ENCODE data around the gene LPCAT2.

DNA sequence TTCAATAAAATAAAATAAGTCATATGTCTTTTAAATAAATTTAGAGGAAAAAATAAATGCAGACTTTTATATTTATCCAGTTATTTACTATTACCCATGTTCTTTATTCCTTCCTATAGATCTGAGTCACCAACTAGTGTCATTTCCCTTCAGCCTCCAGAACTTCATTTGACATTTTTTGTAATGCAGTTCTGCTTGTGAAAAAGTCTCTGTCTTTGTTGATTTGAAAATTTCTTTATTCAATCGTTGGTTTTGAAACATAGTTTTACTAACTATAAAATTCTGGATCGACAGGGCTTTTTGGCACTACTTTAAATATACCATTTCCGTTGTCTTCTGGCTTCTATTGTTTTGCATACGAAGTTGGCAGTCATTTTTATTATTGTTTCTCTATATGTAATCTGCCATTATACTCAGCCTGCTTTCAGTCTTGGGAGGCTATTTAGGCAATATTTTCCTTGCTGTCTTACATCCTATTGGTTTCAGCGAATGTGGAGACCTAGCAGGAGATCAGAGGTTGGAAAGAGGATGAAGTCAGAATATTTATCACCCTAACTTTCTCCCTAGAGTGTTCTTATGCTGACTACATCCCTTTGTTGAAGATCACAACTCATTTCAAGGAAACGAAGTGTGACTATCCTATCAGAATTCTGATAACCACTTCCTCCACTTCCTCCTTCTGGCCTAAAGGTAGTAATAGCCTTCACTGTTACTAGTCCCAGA, 104.9 kb downstream of the LPCAT2 start:
- TF ChIP-seq YY1 (IDR thresholded peaks at IDR 0.05) (no peak), GABPA (IDR thresholded peaks at IDR 0.05 in 1 of 2, conservative IDR thresholded peaks at IDR 0.05 in 1 of 2) (no peak), RAD21 (IDR thresholded peaks at IDR 0.05) (no peak), RXRA (IDR thresholded peaks at IDR 0.05) (no peak), JUND (IDR thresholded peaks at IDR 0.05) (no peak), SP1 (IDR thresholded peaks at IDR 0.05) (no peak), TAF1 (conservative IDR thresholded peaks at IDR 0.05) (no peak), FOXA1 (IDR thresholded peaks at IDR 0.05) (no peak), HNF4G (IDR thresholded peaks at IDR 0.05) (no peak), NR2F2 (IDR thresholded peaks at IDR 0.05) (no peak)
- TF ChIP-seq, protein P1, sequence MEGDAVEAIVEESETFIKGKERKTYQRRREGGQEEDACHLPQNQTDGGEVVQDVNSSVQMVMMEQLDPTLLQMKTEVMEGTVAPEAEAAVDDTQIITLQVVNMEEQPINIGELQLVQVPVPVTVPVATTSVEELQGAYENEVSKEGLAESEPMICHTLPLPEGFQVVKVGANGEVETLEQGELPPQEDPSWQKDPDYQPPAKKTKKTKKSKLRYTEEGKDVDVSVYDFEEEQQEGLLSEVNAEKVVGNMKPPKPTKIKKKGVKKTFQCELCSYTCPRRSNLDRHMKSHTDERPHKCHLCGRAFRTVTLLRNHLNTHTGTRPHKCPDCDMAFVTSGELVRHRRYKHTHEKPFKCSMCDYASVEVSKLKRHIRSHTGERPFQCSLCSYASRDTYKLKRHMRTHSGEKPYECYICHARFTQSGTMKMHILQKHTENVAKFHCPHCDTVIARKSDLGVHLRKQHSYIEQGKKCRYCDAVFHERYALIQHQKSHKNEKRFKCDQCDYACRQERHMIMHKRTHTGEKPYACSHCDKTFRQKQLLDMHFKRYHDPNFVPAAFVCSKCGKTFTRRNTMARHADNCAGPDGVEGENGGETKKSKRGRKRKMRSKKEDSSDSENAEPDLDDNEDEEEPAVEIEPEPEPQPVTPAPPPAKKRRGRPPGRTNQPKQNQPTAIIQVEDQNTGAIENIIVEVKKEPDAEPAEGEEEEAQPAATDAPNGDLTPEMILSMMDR (IDR thresholded peaks at IDR 0.05; ENCODE audit: low read depth, low read length, missing input control): no peak
- TF ChIP-seq, protein P2, sequence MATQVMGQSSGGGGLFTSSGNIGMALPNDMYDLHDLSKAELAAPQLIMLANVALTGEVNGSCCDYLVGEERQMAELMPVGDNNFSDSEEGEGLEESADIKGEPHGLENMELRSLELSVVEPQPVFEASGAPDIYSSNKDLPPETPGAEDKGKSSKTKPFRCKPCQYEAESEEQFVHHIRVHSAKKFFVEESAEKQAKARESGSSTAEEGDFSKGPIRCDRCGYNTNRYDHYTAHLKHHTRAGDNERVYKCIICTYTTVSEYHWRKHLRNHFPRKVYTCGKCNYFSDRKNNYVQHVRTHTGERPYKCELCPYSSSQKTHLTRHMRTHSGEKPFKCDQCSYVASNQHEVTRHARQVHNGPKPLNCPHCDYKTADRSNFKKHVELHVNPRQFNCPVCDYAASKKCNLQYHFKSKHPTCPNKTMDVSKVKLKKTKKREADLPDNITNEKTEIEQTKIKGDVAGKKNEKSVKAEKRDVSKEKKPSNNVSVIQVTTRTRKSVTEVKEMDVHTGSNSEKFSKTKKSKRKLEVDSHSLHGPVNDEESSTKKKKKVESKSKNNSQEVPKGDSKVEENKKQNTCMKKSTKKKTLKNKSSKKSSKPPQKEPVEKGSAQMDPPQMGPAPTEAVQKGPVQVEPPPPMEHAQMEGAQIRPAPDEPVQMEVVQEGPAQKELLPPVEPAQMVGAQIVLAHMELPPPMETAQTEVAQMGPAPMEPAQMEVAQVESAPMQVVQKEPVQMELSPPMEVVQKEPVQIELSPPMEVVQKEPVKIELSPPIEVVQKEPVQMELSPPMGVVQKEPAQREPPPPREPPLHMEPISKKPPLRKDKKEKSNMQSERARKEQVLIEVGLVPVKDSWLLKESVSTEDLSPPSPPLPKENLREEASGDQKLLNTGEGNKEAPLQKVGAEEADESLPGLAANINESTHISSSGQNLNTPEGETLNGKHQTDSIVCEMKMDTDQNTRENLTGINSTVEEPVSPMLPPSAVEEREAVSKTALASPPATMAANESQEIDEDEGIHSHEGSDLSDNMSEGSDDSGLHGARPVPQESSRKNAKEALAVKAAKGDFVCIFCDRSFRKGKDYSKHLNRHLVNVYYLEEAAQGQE (IDR thresholded peaks at IDR 0.05): no peak
- TF ChIP-seq, protein P3, sequence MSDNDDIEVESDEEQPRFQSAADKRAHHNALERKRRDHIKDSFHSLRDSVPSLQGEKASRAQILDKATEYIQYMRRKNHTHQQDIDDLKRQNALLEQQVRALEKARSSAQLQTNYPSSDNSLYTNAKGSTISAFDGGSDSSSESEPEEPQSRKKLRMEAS (IDR thresholded peaks at IDR 0.05): no peak

All from liver (tissue), 3 donors.